WTC11 (cell line): Measurements from ENCODE around the gene YIF1A. TPM values are rescaled to one million over a fixed set of nuclear protein-coding genes. Genes with fewer than 3 reads are reported as not detected.

Experiments used
- ATAC-seq: fragments of 200-7000 bp; cut with Tn5 transposase; 2 replicates; pipeline ENCODE4 v1.10.0; 2021; ENCODE audit warnings: mild to moderate bottlenecking, moderate library complexity
- CTCF ChIA-PET: fragments of 300-600 bp; sonication (Branson Sonifier 250); formaldehyde crosslinking; loops from one replicate; lab custom pipeline; 2021; ENCODE audit warnings: antibody characterized with exemption; lab: Charles Lee
- POLR2A ChIA-PET: fragments of 350-600 bp; sonication (Branson Sonifier 250); formaldehyde crosslinking; loops from one replicate; lab custom pipeline; 2021; ENCODE audit warnings: antibody characterized with exemption; lab: Charles Lee
- DNase-seq: peaks from one replicate; pipeline ENCODE4 v3.0.0; 2021; ENCODE audit warnings: low spot score
- H3K27ac Mint-ChIP-seq: 2 replicates; pipeline ENCODE4 v1.8.0; 2021; ENCODE audit warnings: mixed read lengths
- H3K27me3 Mint-ChIP-seq: 2 replicates; pipeline ENCODE4 v1.8.0; 2021; ENCODE audit warnings: low read depth, mild to moderate bottlenecking, moderate library complexity, mixed read lengths
- H3K36me3 Mint-ChIP-seq: 2 replicates; pipeline ENCODE4 v1.8.0; 2021; ENCODE audit warnings: mixed read lengths
- H3K4me1 Mint-ChIP-seq: 2 replicates; pipeline ENCODE4 v1.8.0; 2022; ENCODE audit warnings: mixed read lengths
- H3K4me3 Mint-ChIP-seq: 2 replicates; pipeline ENCODE4 v1.8.0; 2021; ENCODE audit warnings: mild to moderate bottlenecking, moderate library complexity, mixed read lengths
- H3K9me3 Mint-ChIP-seq: 2 replicates; pipeline ENCODE4 v1.8.0; 2021; ENCODE audit warnings: mixed read lengths
- ETV6 ChIP-seq: sonication (generic); formaldehyde crosslinking; IDR thresholded peaks from 2 replicates; pipeline ENCODE4 v1.8.1; 2022; ENCODE audit warnings: mild to moderate bottlenecking, missing genetic modification reagents
- FOXJ3 ChIP-seq: sonication (generic); formaldehyde crosslinking; IDR thresholded peaks from 2 replicates; pipeline ENCODE4 v1.9.0; 2021; ENCODE audit warnings: missing genetic modification reagents, mild to moderate bottlenecking, borderline replicate concordance
- GRHL2 ChIP-seq: fragments of 250-450 bp; sonication (Bioruptor Pico); IDR thresholded peaks from 2 replicates; pipeline ENCODE4 v1.8.0; 2022; ENCODE audit warnings: mild to moderate bottlenecking, moderate library complexity; ENCODE audit not compliant: insufficient replicate concordance, severe bottlenecking
- GTF2I ChIP-seq: fragments of 250-450 bp; sonication (Bioruptor Pico); conservative IDR thresholded peaks from 2 replicates; pipeline ENCODE4 v1.4.0; 2021; ENCODE audit warnings: mild to moderate bottlenecking
- IRF2 ChIP-seq: sonication (generic); formaldehyde crosslinking; IDR thresholded peaks from 2 replicates; pipeline ENCODE4 v1.8.0; 2022; ENCODE audit warnings: low read depth, missing genetic modification reagents, borderline replicate concordance
- KAT7 ChIP-seq: sonication (generic); formaldehyde crosslinking; IDR thresholded peaks from 2 replicates; pipeline ENCODE4 v1.8.1; 2023; ENCODE audit warnings: missing genetic modification reagents, mild to moderate bottlenecking, borderline replicate concordance
- MYBL2 ChIP-seq: sonication (generic); formaldehyde crosslinking; IDR thresholded peaks from 2 replicates; pipeline ENCODE4 v1.8.1; 2023; ENCODE audit warnings: mild to moderate bottlenecking, moderate library complexity, missing genetic modification reagents
- NR3C1 ChIP-seq: sonication (generic); formaldehyde crosslinking; conservative IDR thresholded peaks from 2 replicates; pipeline ENCODE4 v1.8.1; 2023; ENCODE audit warnings: low read depth, mild to moderate bottlenecking, missing genetic modification reagents
- PRRX2 ChIP-seq: fragments of 250-450 bp; sonication (Bioruptor Pico); IDR thresholded peaks from 2 replicates; pipeline ENCODE4 v1.8.0; 2021; ENCODE audit warnings: mild to moderate bottlenecking
- SOX15 ChIP-seq: fragments of 250-450 bp; sonication (Bioruptor Pico); IDR thresholded peaks from 2 replicates; pipeline ENCODE4 v1.9.0; 2021; ENCODE audit warnings: mild to moderate bottlenecking
- TCF7 ChIP-seq: sonication (generic); formaldehyde crosslinking; IDR thresholded peaks from 2 replicates; pipeline ENCODE4 v1.8.0; 2022; ENCODE audit warnings: mild to moderate bottlenecking, low read depth, missing genetic modification reagents, moderate library complexity
- ZBTB21 ChIP-seq: sonication (generic); formaldehyde crosslinking; IDR thresholded peaks from 2 replicates; pipeline ENCODE4 v1.8.1; 2023; ENCODE audit warnings: mild to moderate bottlenecking, missing genetic modification reagents, borderline replicate concordance
- ZNF396 ChIP-seq: fragments of 250-450 bp; sonication (Bioruptor Pico); IDR thresholded peaks from 2 replicates; pipeline ENCODE4 v1.8.0; 2021; ENCODE audit warnings: mild to moderate bottlenecking, moderate library complexity, borderline replicate concordance
- ZNF671 ChIP-seq: fragments of 250-450 bp; sonication (Bioruptor Pico); IDR thresholded peaks from 2 replicates; pipeline ENCODE4 v1.8.0; 2021; ENCODE audit warnings: mild to moderate bottlenecking
- total RNA-seq: library from RNA; stranded (reverse); gene quantifications from 3 replicates; pipeline ENCODE4 v1.2.3, GENCODE V29; 2021
- TF ChIP-seq, protein P1 (sequence below): sonication (generic); formaldehyde crosslinking; IDR thresholded peaks from 2 replicates; pipeline ENCODE4 v1.8.0; 2023; ENCODE audit warnings: missing genetic modification reagents
- TF ChIP-seq, protein P2 (sequence below): sonication (generic); formaldehyde crosslinking; IDR thresholded peaks from 2 replicates; pipeline ENCODE4 v1.8.1; 2023; ENCODE audit warnings: mild to moderate bottlenecking, missing genetic modification reagents, moderate library complexity
- TF ChIP-seq, protein P3 (sequence below): sonication (generic); formaldehyde crosslinking; conservative IDR thresholded peaks from 2 replicates; pipeline ENCODE4 v1.8.1; 2022; ENCODE audit warnings: mild to moderate bottlenecking, missing genetic modification reagents
- TF ChIP-seq, protein P4 (sequence below): sonication (generic); formaldehyde crosslinking; IDR thresholded peaks from 2 replicates; pipeline ENCODE4 v1.8.0; 2022; ENCODE audit warnings: missing genetic modification reagents
- TF ChIP-seq, protein P5 (sequence below): sonication (generic); formaldehyde crosslinking; IDR thresholded peaks from 2 replicates; pipeline ENCODE4 v1.8.0; 2023; ENCODE audit warnings: mild to moderate bottlenecking, missing genetic modification reagents
- TF ChIP-seq, protein P6 (sequence below): sonication (generic); formaldehyde crosslinking; IDR thresholded peaks from 2 replicates; pipeline ENCODE4 v1.8.1; 2022; ENCODE audit warnings: mild to moderate bottlenecking, missing genetic modification reagents, moderate library complexity, borderline replicate concordance
- TF ChIP-seq, protein P7 (sequence below): fragments of 250-450 bp; sonication (Bioruptor Pico); IDR thresholded peaks from 2 replicates; pipeline ENCODE4 v1.9.0; 2021; ENCODE audit warnings: mild to moderate bottlenecking, borderline replicate concordance
- TF ChIP-seq, protein P8 (sequence below): sonication (generic); formaldehyde crosslinking; IDR thresholded peaks from 2 replicates; pipeline ENCODE4 v1.8.1; 2022; ENCODE audit warnings: mild to moderate bottlenecking, moderate library complexity, missing genetic modification reagents

The YIF1A gene
- total RNA-seq, 1 experiment from 2014 or later = 86.9 TPM

DNA sequence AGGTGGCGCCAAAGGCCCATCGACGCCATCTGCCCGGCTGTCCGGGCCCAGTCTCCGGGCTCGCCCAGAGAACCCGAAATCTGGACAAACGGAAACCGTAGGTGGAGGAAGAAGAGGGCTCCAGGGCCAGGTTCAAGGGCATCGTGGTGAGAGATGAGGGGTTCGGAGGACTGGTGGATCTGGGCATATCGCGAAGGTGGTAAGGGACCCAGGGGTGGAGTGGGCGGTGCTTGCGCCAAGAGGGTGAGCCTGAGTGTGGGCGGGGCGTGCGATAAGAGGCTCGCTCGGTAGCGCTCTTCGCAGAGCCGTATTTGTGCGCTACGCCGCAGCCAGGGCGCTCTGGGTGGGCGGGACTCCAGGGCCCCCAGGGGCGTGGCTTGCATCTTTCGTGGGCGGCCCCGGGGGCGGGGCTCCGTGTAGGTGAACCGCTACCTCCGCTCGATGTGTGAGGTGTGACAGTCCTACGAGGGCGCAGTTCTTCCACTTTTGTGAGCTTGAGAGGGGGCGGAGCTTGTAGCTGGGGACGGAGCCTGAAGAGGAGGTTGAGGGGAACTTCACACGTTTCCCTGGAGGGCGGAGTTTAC lies 23.1 kb upstream of the YIF1A start:
- Mint-ChIP-seq H3K4me3 (peak overlapping the region; percentile 87), H3K36me3 (no peaks in the 10 kb centered on the region), H3K27ac (peak overlapping the region; percentile 99), H3K27me3 (peaks cover 8% of the 10 kb centered on the region), H3K9me3 (no peaks in the 10 kb centered on the region), H3K4me1 (peaks cover 13% of the 10 kb centered on the region)
- ATAC-seq (peak; percentile 55), DNase-seq (peak; percentile 94)
- POLR2A ChIA-PET = interaction anchor here (0.5 to 2.8 kb wide), 23 partner anchors 10 to 169 kb away, joined by 3 to 20 read pairs (median 4); partner anchors contain the start of genes BRMS1, NPAS4, RIN1 and SLC29A2
- CTCF ChIA-PET = interaction anchor here (0.5 to 5.8 kb wide), 53 partner anchors 10 to 710 kb away, joined by 3 to 319 read pairs (median 8); partner anchors contain the start of genes B4GAT1, BRMS1, DPP3 and FIBP
- peak; percentile 32; the same call in 1 of the 2 replicates for TF ChIP-seq MYBL2 (CRISPR knock-in tag)
- no peak for TF ChIP-seq KAT7
- TF ChIP-seq, protein P1, sequence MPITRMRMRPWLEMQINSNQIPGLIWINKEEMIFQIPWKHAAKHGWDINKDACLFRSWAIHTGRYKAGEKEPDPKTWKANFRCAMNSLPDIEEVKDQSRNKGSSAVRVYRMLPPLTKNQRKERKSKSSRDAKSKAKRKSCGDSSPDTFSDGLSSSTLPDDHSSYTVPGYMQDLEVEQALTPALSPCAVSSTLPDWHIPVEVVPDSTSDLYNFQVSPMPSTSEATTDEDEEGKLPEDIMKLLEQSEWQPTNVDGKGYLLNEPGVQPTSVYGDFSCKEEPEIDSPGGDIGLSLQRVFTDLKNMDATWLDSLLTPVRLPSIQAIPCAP (CRISPR knock-in tag) = no peak
- TF ChIP-seq ETV6 = peak; percentile 67; the same call in 1 of the 2 replicates
- no peak for TF ChIP-seq ZBTB21
- TF ChIP-seq, protein P2, sequence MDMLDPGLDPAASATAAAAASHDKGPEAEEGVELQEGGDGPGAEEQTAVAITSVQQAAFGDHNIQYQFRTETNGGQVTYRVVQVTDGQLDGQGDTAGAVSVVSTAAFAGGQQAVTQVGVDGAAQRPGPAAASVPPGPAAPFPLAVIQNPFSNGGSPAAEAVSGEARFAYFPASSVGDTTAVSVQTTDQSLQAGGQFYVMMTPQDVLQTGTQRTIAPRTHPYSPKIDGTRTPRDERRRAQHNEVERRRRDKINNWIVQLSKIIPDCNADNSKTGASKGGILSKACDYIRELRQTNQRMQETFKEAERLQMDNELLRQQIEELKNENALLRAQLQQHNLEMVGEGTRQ (CRISPR knock-in tag) = no peak
- TF ChIP-seq FOXJ3 = no peak
- TF ChIP-seq, protein P3, sequence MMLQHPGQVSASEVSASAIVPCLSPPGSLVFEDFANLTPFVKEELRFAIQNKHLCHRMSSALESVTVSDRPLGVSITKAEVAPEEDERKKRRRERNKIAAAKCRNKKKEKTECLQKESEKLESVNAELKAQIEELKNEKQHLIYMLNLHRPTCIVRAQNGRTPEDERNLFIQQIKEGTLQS (CRISPR knock-in tag) = no peak
- TF ChIP-seq ZNF671 (CRISPR knock-in tag) = no peak
- TF ChIP-seq, protein P4, sequence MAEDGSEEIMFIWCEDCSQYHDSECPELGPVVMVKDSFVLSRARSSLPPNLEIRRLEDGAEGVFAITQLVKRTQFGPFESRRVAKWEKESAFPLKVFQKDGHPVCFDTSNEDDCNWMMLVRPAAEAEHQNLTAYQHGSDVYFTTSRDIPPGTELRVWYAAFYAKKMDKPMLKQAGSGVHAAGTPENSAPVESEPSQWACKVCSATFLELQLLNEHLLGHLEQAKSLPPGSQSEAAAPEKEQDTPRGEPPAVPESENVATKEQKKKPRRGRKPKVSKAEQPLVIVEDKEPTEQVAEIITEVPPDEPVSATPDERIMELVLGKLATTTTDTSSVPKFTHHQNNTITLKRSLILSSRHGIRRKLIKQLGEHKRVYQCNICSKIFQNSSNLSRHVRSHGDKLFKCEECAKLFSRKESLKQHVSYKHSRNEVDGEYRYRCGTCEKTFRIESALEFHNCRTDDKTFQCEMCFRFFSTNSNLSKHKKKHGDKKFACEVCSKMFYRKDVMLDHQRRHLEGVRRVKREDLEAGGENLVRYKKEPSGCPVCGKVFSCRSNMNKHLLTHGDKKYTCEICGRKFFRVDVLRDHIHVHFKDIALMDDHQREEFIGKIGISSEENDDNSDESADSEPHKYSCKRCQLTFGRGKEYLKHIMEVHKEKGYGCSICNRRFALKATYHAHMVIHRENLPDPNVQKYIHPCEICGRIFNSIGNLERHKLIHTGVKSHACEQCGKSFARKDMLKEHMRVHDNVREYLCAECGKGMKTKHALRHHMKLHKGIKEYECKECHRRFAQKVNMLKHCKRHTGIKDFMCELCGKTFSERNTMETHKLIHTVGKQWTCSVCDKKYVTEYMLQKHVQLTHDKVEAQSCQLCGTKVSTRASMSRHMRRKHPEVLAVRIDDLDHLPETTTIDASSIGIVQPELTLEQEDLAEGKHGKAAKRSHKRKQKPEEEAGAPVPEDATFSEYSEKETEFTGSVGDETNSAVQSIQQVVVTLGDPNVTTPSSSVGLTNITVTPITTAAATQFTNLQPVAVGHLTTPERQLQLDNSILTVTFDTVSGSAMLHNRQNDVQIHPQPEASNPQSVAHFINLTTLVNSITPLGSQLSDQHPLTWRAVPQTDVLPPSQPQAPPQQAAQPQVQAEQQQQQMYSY = no peak
- TF ChIP-seq IRF2 = no peak
- no peak for TF ChIP-seq TCF7
- no peak for TF ChIP-seq PRRX2 (CRISPR knock-in tag)
- TF ChIP-seq ZNF396 (CRISPR knock-in tag) = no peak
- no peak for TF ChIP-seq NR3C1 (CRISPR knock-in tag)
- TF ChIP-seq, protein P5, sequence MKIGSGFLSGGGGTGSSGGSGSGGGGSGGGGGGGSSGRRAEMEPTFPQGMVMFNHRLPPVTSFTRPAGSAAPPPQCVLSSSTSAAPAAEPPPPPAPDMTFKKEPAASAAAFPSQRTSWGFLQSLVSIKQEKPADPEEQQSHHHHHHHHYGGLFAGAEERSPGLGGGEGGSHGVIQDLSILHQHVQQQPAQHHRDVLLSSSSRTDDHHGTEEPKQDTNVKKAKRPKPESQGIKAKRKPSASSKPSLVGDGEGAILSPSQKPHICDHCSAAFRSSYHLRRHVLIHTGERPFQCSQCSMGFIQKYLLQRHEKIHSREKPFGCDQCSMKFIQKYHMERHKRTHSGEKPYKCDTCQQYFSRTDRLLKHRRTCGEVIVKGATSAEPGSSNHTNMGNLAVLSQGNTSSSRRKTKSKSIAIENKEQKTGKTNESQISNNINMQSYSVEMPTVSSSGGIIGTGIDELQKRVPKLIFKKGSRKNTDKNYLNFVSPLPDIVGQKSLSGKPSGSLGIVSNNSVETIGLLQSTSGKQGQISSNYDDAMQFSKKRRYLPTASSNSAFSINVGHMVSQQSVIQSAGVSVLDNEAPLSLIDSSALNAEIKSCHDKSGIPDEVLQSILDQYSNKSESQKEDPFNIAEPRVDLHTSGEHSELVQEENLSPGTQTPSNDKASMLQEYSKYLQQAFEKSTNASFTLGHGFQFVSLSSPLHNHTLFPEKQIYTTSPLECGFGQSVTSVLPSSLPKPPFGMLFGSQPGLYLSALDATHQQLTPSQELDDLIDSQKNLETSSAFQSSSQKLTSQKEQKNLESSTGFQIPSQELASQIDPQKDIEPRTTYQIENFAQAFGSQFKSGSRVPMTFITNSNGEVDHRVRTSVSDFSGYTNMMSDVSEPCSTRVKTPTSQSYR (CRISPR knock-in tag) = no peak
- TF ChIP-seq, protein P6, sequence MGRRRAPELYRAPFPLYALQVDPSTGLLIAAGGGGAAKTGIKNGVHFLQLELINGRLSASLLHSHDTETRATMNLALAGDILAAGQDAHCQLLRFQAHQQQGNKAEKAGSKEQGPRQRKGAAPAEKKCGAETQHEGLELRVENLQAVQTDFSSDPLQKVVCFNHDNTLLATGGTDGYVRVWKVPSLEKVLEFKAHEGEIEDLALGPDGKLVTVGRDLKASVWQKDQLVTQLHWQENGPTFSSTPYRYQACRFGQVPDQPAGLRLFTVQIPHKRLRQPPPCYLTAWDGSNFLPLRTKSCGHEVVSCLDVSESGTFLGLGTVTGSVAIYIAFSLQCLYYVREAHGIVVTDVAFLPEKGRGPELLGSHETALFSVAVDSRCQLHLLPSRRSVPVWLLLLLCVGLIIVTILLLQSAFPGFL (CRISPR knock-in tag) = no peak
- TF ChIP-seq, protein P7, sequence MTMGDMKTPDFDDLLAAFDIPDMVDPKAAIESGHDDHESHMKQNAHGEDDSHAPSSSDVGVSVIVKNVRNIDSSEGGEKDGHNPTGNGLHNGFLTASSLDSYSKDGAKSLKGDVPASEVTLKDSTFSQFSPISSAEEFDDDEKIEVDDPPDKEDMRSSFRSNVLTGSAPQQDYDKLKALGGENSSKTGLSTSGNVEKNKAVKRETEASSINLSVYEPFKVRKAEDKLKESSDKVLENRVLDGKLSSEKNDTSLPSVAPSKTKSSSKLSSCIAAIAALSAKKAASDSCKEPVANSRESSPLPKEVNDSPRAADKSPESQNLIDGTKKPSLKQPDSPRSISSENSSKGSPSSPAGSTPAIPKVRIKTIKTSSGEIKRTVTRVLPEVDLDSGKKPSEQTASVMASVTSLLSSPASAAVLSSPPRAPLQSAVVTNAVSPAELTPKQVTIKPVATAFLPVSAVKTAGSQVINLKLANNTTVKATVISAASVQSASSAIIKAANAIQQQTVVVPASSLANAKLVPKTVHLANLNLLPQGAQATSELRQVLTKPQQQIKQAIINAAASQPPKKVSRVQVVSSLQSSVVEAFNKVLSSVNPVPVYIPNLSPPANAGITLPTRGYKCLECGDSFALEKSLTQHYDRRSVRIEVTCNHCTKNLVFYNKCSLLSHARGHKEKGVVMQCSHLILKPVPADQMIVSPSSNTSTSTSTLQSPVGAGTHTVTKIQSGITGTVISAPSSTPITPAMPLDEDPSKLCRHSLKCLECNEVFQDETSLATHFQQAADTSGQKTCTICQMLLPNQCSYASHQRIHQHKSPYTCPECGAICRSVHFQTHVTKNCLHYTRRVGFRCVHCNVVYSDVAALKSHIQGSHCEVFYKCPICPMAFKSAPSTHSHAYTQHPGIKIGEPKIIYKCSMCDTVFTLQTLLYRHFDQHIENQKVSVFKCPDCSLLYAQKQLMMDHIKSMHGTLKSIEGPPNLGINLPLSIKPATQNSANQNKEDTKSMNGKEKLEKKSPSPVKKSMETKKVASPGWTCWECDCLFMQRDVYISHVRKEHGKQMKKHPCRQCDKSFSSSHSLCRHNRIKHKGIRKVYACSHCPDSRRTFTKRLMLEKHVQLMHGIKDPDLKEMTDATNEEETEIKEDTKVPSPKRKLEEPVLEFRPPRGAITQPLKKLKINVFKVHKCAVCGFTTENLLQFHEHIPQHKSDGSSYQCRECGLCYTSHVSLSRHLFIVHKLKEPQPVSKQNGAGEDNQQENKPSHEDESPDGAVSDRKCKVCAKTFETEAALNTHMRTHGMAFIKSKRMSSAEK (CRISPR knock-in tag) = no peak
- TF ChIP-seq, protein P8, sequence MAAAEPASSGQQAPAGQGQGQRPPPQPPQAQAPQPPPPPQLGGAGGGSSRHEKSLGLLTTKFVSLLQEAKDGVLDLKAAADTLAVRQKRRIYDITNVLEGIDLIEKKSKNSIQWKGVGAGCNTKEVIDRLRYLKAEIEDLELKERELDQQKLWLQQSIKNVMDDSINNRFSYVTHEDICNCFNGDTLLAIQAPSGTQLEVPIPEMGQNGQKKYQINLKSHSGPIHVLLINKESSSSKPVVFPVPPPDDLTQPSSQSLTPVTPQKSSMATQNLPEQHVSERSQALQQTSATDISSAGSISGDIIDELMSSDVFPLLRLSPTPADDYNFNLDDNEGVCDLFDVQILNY (CRISPR knock-in tag) = no peak
- no peak for TF ChIP-seq GTF2I (CRISPR knock-in tag)
- TF ChIP-seq GRHL2 (CRISPR knock-in tag) = no peak
- TF ChIP-seq SOX15 = no peak
